ENCODE data around the gene GCNT2.

GCNT2 gene

GRCh38 chr6:10526156-10526555 is 5.0 kb downstream of the GCNT2 start:
- no peak for TF ChIP-seq TAF1 (IDR thresholded peaks at IDR 0.05; ENCODE audit: borderline replicate concordance, insufficient read depth, low read length)
- TF ChIP-seq, protein P1, sequence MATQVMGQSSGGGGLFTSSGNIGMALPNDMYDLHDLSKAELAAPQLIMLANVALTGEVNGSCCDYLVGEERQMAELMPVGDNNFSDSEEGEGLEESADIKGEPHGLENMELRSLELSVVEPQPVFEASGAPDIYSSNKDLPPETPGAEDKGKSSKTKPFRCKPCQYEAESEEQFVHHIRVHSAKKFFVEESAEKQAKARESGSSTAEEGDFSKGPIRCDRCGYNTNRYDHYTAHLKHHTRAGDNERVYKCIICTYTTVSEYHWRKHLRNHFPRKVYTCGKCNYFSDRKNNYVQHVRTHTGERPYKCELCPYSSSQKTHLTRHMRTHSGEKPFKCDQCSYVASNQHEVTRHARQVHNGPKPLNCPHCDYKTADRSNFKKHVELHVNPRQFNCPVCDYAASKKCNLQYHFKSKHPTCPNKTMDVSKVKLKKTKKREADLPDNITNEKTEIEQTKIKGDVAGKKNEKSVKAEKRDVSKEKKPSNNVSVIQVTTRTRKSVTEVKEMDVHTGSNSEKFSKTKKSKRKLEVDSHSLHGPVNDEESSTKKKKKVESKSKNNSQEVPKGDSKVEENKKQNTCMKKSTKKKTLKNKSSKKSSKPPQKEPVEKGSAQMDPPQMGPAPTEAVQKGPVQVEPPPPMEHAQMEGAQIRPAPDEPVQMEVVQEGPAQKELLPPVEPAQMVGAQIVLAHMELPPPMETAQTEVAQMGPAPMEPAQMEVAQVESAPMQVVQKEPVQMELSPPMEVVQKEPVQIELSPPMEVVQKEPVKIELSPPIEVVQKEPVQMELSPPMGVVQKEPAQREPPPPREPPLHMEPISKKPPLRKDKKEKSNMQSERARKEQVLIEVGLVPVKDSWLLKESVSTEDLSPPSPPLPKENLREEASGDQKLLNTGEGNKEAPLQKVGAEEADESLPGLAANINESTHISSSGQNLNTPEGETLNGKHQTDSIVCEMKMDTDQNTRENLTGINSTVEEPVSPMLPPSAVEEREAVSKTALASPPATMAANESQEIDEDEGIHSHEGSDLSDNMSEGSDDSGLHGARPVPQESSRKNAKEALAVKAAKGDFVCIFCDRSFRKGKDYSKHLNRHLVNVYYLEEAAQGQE (IDR thresholded peaks at IDR 0.05; ENCODE audit: insufficient read depth in 1 of 2, low read depth in 2 of 2, low read length in 2 of 2) = no peak
- no peak for TF ChIP-seq POLR2AphosphoS5 (IDR thresholded peaks at IDR 0.05; ENCODE audit: low read depth, low read length)
- no peak for TF ChIP-seq SIN3A (IDR thresholded peaks at IDR 0.05; ENCODE audit: borderline replicate concordance, insufficient read depth, low read length)

DNA sequence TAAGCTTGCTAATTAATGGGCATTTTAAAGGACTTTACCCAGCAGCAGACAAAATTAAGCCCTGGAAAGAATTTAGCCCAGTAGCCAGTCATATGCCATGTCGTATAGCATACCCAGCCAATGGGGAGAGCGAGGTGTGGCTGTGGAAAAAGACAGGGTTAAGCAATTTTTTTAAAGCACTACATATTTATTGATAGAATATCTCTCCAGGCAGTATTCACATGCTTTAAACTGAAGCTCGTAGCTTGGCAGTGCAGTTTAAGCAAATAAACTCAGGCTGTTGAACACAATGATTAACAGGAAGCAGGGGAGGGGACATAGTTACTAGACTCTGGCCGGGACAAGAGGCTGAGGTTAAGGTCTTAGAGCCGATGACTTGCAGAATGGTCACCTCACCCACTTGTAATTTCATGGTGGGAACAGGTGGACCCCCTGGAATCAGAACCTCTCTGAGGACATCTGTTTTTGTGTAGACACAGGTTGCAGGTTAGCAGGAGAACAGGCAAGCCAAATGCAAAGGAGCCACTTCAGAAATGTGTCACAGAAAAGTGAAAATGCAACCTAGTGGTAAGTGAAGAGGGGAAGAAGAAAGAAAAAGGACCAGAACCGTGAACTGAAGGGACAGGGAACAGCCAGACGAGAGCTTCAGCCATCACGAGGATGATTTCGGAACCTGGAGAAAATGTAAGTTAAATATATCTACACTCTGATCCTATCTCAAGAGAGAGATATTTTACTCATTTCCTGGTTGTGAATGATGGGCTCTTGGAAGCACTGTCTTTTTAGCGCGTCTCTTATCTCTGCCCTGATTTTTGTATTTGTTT is 7.2 kb downstream of the GCNT2 start:
- TF ChIP-seq TAF1 (IDR thresholded peaks at IDR 0.05; ENCODE audit: borderline replicate concordance, insufficient read depth, low read length) (peak; percentile 72; the same call in 1 of the 2 replicates), SIN3A (IDR thresholded peaks at IDR 0.05; ENCODE audit: borderline replicate concordance, insufficient read depth, low read length) (peak; percentile 65; the same call in 1 of the 2 replicates), POLR2AphosphoS5 (IDR thresholded peaks at IDR 0.05; ENCODE audit: low read depth, low read length) (peak; percentile 72; the same call in 1 of the 2 replicates), FOXP2 (optimal IDR thresholded peaks at IDR 0.05; ENCODE audit: borderline replicate concordance, extremely low read depth, extremely low read length, insufficient read depth) (no peak)
- TF ChIP-seq, protein P1 (IDR thresholded peaks at IDR 0.05; ENCODE audit: insufficient read depth in 1 of 2, low read depth in 2 of 2, low read length in 2 of 2) = no peak

- TF ChIP-seq FOXP2 (optimal IDR thresholded peaks at IDR 0.05; ENCODE audit: borderline replicate concordance, extremely low read depth, extremely low read length, insufficient read depth) = no peak
- TF ChIP-seq TAF1 (IDR thresholded peaks at IDR 0.05; ENCODE audit: borderline replicate concordance, insufficient read depth, low read length) = peak; percentile 43; the same call in 1 of the 2 replicates
Measured at GRCh38 chr6:10529231-10529801, 8.2 kb downstream of the GCNT2 start.

DNA sequence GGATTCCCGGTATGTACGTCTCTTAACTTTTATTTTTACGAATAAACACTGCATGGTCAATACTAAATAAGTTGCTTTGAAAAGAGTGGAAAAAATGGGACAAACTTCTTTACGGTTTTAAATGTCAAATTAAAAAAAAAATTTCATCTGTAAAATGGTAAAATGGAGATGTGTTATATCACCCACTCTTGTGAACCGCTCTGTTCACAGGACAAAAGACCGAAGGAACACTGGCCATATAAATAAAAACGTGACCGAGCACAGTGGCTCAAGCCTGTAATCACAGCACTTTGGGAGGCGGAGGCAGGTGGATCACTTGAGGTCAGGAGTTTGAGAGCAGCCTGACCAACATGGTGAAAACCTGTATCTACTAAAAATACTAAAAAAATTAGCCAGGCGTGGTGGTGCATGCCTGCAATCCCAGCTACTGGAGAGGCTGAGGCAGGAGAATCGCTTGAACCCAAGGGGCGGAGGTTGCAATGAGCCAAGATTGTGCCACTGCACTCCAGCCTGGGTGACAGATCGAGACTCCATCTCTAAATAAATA is 8.8 kb downstream of the GCNT2 start:
- TF ChIP-seq SIN3A (IDR thresholded peaks at IDR 0.05; ENCODE audit: borderline replicate concordance, insufficient read depth, low read length) = peak; percentile 16; the same call in 1 of the 2 replicates

- TF ChIP-seq TAF1 (IDR thresholded peaks at IDR 0.05; ENCODE audit: borderline replicate concordance, insufficient read depth, low read length) (no peak), FOXP2 (optimal IDR thresholded peaks at IDR 0.05; ENCODE audit: borderline replicate concordance, extremely low read depth, extremely low read length, insufficient read depth) (no peak), POLR2AphosphoS5 (IDR thresholded peaks at IDR 0.05; ENCODE audit: low read depth, low read length) (no peak), SIN3A (IDR thresholded peaks at IDR 0.05; ENCODE audit: borderline replicate concordance, insufficient read depth, low read length) (no peak)
- TF ChIP-seq, protein P1 (IDR thresholded peaks at IDR 0.05; ENCODE audit: insufficient read depth in 1 of 2, low read depth in 2 of 2, low read length in 2 of 2) = no peak
Measured at GRCh38 chr6:10531503-10531902, 10.4 kb downstream of the GCNT2 start.

- TF ChIP-seq POLR2AphosphoS5 (IDR thresholded peaks at IDR 0.05; ENCODE audit: low read depth, low read length) (peak; percentile 56; the same call in 1 of the 2 replicates), TAF1 (IDR thresholded peaks at IDR 0.05; ENCODE audit: borderline replicate concordance, insufficient read depth, low read length) (no peak; the same call in 1 of the 2 replicates), SIN3A (IDR thresholded peaks at IDR 0.05; ENCODE audit: borderline replicate concordance, insufficient read depth, low read length) (peak; percentile 84; the same call in 1 of the 2 replicates), FOXP2 (optimal IDR thresholded peaks at IDR 0.05; ENCODE audit: borderline replicate concordance, extremely low read depth, extremely low read length, insufficient read depth) (no peak)
- TF ChIP-seq, protein P1 (IDR thresholded peaks at IDR 0.05; ENCODE audit: insufficient read depth in 1 of 2, low read depth in 2 of 2, low read length in 2 of 2) = 0 out of 4 replicates have a peak, but pooled peaks of 1 of the 2 experiments have one; percentile 21
Measured at GRCh38 chr6:10531942-10532341, 10.8 kb downstream of the GCNT2 start.
